Measurements from ENCODE around the gene TMPRSS2.

Gene TMPRSS2

DNA sequence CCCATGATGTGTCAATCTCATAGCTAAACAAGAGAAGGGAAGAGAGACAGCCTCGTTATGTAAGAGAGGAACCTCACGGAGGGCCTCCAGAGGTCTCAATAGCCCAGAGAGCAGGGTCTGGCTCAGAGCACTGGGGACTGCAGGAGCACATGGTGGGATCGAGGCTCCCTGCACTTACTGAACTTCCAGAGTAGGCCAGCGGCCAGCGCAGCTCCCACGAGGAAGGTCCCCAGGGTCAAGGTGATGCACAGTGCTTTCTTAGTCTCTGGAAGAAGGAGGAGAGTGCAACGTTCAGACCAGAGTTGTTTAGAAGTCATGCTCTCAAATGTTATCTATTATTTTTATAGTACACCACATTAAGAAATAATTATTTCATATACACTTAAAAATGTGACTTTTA, 18.6 kb downstream of the TMPRSS2 start:
- ChIA-PET POLR2A (no interaction called here), CTCF (no interaction called here)
- no peak for DNase-seq (ENCODE audit: low read depth, low spot score)
- TF ChIP-seq CTCF (IDR thresholded peaks at IDR 0.05; ENCODE audit: insufficient read depth, low read length, missing control alignments) = no peak
- H3K4me3 ChIP-seq (ENCODE audit: low read depth, low read length) = no peak overlapping the region

GRCh38 chr21:41488080-41488479, 19.9 kb downstream of the TMPRSS2 start:
- no peak overlapping the region for H3K4me3 ChIP-seq (ENCODE audit: low read depth, low read length)
- TF ChIP-seq CTCF (IDR thresholded peaks at IDR 0.05; ENCODE audit: insufficient read depth, low read length, missing control alignments) = no peak
- ChIA-PET CTCF (no interaction called here), POLR2A (no interaction called here)
- no peak for DNase-seq (ENCODE audit: low read depth, low spot score)

DNA sequence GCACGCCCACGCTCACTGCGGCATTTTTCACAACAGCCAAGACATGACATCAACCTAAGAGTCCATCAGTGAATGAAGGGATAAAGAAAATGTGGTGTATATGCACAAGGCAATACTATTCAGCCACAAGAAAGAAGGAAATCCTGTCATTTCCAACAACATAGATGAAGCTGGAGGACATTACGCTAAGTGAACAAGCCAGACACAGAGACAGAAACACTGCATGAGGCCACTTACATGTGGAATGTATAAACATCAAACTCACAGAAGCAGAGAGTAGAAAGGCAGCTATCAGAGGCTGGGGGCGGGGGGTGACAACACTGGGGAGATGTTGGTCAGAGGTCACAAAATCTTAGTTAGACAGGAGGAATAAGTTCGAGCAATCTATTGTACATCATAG, 20.9 kb downstream of the TMPRSS2 start:
- no peak for TF ChIP-seq CTCF (IDR thresholded peaks at IDR 0.05; ENCODE audit: insufficient read depth, low read length, missing control alignments)
- no peak for DNase-seq (ENCODE audit: low read depth, low spot score)
- POLR2A ChIA-PET = no interaction called here
- H3K4me3 ChIP-seq (ENCODE audit: low read depth, low read length) = no peak overlapping the region
- CTCF ChIA-PET = no interaction called here

DNA sequence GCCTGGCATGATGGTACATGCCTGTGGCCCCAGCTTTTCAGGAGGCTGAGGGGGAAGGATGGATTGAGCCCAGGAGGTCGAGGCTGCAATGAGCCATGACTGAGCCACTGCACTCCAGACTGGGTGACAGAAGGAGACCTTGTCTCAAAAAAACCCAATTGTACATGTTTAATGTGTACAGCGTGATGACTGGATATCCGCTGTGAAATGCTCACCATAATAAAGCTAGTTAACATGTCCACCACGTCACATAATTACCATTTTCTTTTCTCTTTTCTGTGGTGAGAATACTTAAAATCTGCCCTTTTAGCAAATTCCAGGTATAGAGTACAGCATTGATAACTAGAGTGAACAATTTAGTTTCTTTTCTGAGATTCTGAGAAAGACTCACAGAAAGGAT, 24.0 kb downstream of the TMPRSS2 start:
- no peak overlapping the region for H3K4me3 ChIP-seq (ENCODE audit: low read depth, low read length)
- DNase-seq (ENCODE audit: low read depth, low spot score) = no peak
- POLR2A ChIA-PET = no interaction called here
- TF ChIP-seq CTCF (IDR thresholded peaks at IDR 0.05; ENCODE audit: insufficient read depth, low read length, missing control alignments) = no peak
- CTCF ChIA-PET = interaction anchor here (1.3 kb wide), 1 partner anchor 9 kb away, joined by 3 read pairs; no protein-coding TSS in a partner anchor

DNA sequence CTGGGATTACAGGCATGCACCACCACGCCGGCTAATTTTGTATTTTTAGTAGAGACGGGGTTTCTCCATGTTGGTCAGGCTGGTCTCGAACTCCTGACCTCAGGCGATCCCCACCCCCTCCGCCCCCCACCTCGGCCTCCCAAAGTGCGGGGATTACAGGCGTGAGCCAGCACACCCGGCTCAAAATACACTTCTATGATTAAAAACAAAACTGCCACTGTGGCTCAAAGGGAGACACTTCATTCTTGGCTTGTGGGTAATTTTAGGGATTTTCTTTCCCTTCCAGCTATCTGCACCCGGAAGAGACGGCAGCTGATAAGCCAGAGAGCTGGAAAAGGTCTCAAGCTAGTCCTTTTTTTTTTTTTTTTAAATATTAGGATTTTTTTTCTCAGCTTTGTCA, 24.5 kb downstream of the TMPRSS2 start:
- H3K4me3 ChIP-seq (ENCODE audit: low read depth, low read length) = no peak overlapping the region
- TF ChIP-seq CTCF (IDR thresholded peaks at IDR 0.05; ENCODE audit: insufficient read depth, low read length, missing control alignments) = no peak
- CTCF ChIA-PET = interaction anchor here (1.3 to 2.0 kb wide), 3 partner anchors 10 to 200 kb away, joined by 3 to 9 read pairs (median 5); no protein-coding TSS in a partner anchor
- POLR2A ChIA-PET = no interaction called here
- no peak for DNase-seq (ENCODE audit: low read depth, low spot score)

DNA sequence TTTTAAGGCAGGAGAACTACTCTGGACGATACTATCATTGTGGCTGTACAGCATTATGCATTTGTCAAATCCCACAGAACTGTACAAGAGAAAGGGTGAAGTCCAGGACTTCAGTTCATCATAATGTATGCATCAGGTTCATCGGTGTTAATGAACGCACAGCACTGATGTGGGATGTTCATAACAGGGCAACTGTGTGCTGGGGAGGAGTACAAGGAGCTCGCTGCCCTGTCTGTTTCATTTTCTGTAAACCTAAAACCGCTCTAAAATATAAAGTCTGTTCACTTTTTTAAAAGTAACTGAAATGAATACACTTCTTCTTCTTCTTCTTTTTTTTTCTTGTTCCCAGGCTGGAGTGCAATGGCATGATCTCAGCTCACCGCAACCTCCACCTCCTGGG, 25.0 kb downstream of the TMPRSS2 start:
- POLR2A ChIA-PET = no interaction called here
- no peak overlapping the region for H3K4me3 ChIP-seq (ENCODE audit: low read depth, low read length)
- no peak for TF ChIP-seq CTCF (IDR thresholded peaks at IDR 0.05; ENCODE audit: insufficient read depth, low read length, missing control alignments)
- no peak for DNase-seq (ENCODE audit: low read depth, low spot score)
- CTCF ChIA-PET = interaction anchor here (1.3 to 2.0 kb wide), 3 partner anchors 10 to 200 kb away, joined by 3 to 9 read pairs (median 5); no protein-coding TSS in a partner anchor

All from AG04449 (cell line).